IPS DF 6.9 (cell line): ENCODE results near the gene TNNT2.

Source experiments
- DNase-seq: peaks from one replicate; pipeline ENCODE4 v3.0.0-alpha.2; 2013; ENCODE audit warnings: low read depth, low spot score
- H3K27ac ChIP-seq: one replicate; pipeline ENCODE4 v1.5.1; 2013; ENCODE audit warnings: low read length, control low read depth
- H3K27me3 ChIP-seq: 2 replicates; pipeline ENCODE4 v1.6.1; 2013; ENCODE audit warnings: mild to moderate bottlenecking, low read length; ENCODE audit not compliant: control insufficient read depth, insufficient read depth
- H3K36me3 ChIP-seq: 2 replicates; pipeline ENCODE4 v1.6.1; 2013; ENCODE audit warnings: low read length; ENCODE audit not compliant: control insufficient read depth, insufficient read depth
- H3K4me1 ChIP-seq: 2 replicates; pipeline ENCODE4 v1.6.1; 2013; ENCODE audit warnings: low read length; ENCODE audit not compliant: control insufficient read depth, insufficient read depth
- H3K4me3 ChIP-seq: 2 replicates; pipeline ENCODE4 v1.5.1; 2013; ENCODE audit warnings: mild to moderate bottlenecking, low read length
- H3K9me3 ChIP-seq: 2 replicates; pipeline ENCODE4 v1.6.1; 2013; ENCODE audit warnings: low read length, inconsistent platforms; ENCODE audit not compliant: control insufficient read depth, insufficient read depth
- WGBS: extraction: QIAGEN DNeasy Blood & Tissue Kit; methylation state at CpG from one replicate; pipeline ENCODE4 v1.1.7; 2013; ENCODE audit warnings: mixed read lengths, missing lambda C conversion rate; ENCODE audit not compliant: insufficient read length, insufficient coverage; 5-methylcytosine and 5-hydroxymethylcytosine counted together

The TNNT2 gene

DNA sequence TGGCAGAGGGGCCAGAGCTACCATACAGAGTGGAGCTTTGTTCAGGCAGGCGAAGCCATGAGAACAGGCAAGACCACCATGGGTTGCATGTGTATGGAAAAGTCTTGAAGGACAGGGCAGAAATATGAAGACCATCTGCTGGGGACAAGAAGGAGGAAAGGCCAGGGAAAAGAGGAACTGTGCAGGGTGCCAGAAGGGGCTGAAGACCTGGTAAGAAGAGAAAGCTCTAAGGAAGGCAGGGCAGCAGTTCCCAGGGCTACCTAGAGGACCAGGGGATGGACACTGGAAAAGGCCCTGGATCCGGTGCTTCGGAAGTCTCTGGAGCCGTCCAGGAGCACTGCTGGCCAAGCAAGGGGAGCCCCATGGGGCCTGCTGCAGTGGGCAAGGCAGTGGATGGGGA lies 50.8 kb downstream of the TNNT2 start:
- Histone ChIP-seq H3K27me3 (no peaks in the 10 kb centered on the region), H3K9me3 (no peaks in the 10 kb centered on the region), H3K36me3 (no peaks in the 10 kb centered on the region), H3K4me3 (no peak overlapping the region), H3K4me1 (no peaks in the 10 kb centered on the region), H3K27ac (no peak overlapping the region)
- DNase-seq, result no peak
- no CpG with 5 or more reads among the region's 4 CpGs for WGBS

DNA sequence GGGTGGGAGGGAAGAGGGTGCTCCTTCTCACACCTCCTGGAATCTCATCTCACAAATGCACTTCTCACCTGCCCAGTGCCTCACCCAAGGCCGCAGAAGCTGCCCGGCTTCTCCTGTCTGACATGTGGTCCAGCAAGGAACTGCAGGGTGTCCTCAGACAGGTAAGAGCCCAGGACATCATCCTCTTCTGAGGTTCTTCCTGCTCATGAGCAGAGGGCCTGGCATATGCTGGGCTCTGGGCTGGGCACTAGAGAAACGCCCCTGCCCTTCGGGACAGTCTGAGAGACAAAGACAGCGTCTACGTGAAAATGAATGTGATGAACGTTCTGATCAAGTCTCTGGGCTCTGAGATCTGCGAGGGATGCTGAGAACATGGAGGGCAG lies 51.8 kb downstream of the TNNT2 start:
- no peak for DNase-seq
- WGBS, result no CpG with 5 or more reads among the region's 8 CpGs
- Histone ChIP-seq H3K36me3 (no peaks in the 10 kb centered on the region), H3K4me3 (no peak overlapping the region), H3K27me3 (no peaks in the 10 kb centered on the region), H3K27ac (no peak overlapping the region), H3K9me3 (no peaks in the 10 kb centered on the region), H3K4me1 (no peaks in the 10 kb centered on the region)

DNA sequence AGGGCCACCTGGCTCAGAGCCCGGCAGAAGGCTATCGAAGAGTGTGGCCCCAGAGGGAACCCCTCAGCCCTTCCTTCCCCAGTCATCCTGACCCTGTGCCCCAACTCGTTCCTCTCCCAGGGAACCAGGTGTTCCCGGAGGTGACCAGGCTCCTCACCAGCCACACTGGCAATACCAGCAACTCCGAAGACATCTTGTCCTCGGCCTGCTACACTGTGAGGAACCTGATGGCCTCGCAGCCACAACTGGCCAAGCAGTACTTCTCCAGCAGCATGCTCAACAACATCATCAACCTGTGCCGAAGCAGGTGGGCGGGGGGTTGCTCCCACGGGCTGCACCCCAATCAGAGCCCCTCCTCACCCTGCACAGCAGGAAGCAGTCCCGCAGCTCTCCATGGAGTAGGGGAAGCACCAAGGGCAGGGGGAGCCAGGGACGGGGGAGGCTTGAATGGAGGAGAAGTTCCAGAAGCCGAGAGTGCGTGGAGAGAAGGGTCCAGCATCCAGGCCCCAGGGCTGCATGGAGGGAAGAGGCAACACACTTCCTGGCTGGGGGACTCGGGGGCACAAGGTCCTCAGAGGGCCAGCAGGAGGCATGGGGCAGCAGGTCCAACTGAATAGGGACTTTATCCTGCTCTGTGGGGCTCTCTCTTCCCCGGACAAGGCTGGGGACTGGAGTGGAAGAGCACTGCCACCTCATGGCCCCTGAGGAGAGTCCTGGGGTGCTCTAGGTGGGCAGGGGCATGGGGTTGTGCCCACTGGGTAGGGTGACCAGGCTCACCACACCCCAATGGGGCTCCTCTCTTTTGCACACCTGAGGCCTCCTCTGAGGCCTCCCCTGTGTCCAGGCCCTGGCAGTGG lies 52.4 kb downstream of the TNNT2 start:
- Histone ChIP-seq H3K4me1 (no peaks in the 10 kb centered on the region), H3K27ac (no peak overlapping the region)
- WGBS, result no CpG with 5 or more reads among the region's 16 CpGs

DNA sequence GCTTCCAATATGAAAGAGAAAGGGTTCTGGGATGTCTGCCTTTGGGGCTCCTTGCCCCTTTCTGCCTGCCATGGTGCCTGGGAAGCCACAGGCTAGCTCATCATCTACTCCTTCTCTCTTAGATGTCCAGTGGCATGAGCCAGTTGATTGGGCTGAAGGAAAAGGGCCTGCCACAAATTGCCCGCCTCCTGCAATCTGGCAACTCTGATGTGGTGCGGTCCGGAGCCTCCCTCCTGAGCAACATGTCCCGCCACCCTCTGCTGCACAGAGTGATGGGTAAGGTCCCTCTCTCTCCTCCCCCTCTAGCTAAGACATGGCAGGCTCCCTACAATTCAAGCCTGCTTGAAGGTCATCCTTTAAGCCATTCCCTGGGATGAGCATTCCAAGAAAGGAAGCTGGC lies 53.2 kb downstream of the TNNT2 start:
- Histone ChIP-seq H3K36me3 (no peaks in the 10 kb centered on the region), H3K9me3 (no peaks in the 10 kb centered on the region), H3K4me3 (no peak overlapping the region), H3K27ac (no peak overlapping the region), H3K27me3 (no peaks in the 10 kb centered on the region), H3K4me1 (no peaks in the 10 kb centered on the region)
- no CpG with 5 or more reads among the region's 4 CpGs for WGBS
- DNase-seq, result no peak

More for the DNA sequence above, 52.4 kb downstream of the TNNT2 start:
- no peak for DNase-seq
- Histone ChIP-seq H3K27me3 (no peaks in the 10 kb centered on the region), H3K9me3 (no peaks in the 10 kb centered on the region), H3K4me3 (no peak overlapping the region), H3K36me3 (no peaks in the 10 kb centered on the region)

DNA sequence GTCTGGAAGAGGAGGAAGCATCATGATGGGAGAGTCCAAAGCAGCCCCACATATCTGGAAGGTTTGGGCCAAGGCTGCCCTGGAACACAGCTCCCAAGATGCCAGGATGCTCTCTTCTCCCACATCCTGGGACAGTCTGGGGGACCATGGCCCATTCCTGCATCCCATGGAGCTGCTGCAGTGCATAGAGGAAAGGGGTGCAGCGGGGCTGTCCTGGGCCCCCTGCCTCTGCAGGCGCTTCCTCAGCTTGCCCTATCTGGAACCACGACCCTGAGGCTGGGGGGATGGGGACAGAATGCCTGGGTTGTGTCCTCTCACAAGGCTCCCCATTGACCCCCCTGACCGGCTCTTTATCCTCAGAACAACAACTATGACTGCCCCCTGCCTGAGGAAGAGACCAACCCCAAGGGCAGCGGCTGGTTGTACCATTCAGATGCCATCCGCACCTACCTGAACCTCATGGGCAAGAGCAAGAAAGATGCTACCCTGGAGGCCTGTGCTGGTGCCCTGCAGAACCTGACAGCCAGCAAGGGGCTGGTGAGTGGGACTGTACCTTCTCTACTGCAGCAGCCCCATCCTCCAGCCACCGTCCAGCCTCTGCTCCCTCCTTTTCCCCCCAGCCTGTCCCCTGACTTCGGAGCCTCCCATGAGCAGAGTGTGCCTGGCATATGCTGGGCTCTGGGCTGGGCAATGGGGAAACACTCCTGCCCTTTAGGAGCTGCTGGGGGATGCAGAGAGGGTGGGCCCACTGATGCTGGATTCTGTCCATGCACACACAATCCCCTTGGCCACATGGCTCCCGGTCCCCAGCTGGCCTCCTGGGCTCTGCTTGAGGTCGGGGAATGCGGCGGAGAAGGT lies 54.6 kb downstream of the TNNT2 start:
- H3K9me3 ChIP-seq, result no peaks in the 10 kb centered on the region
- WGBS, result no CpG with 5 or more reads among the region's 12 CpGs
- H3K27ac ChIP-seq, result no peak overlapping the region
- H3K27me3 ChIP-seq, result no peaks in the 10 kb centered on the region
- H3K4me1 ChIP-seq, result no peaks in the 10 kb centered on the region
- H3K36me3 ChIP-seq, result no peaks in the 10 kb centered on the region
- no peak for DNase-seq
- no peak overlapping the region for H3K4me3 ChIP-seq

DNA sequence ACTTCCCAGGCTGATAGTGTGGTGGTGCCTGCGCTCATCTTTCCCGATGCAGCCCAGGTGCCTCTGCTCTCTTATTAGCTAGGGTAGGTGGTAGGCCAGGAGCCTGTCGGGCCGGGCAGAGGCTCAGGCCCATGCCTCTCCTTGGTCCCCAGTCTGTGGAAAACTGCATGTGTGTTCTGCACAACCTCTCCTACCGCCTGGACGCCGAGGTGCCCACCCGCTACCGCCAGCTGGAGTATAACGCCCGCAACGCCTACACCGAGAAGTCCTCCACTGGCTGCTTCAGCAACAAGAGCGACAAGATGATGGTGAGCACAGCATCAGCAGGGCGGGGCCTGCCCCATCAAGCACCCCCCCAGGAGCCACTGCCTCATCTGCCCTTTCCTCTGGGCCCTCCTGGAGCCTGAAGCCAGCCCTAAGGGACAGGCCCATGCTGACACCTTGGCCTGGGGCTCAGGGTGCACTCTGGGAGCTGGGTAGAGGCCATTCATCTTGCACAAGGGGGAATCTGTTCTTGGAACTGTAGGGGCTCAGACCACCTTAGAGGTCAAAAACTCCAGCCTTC lies 55.6 kb downstream of the TNNT2 start:
- no peak for DNase-seq
- WGBS, result no CpG with 5 or more reads among the region's 15 CpGs
- Histone ChIP-seq H3K27ac (no peak overlapping the region), H3K27me3 (no peaks in the 10 kb centered on the region), H3K9me3 (no peaks in the 10 kb centered on the region), H3K36me3 (no peaks in the 10 kb centered on the region), H3K4me3 (no peak overlapping the region), H3K4me1 (no peaks in the 10 kb centered on the region)

DNA sequence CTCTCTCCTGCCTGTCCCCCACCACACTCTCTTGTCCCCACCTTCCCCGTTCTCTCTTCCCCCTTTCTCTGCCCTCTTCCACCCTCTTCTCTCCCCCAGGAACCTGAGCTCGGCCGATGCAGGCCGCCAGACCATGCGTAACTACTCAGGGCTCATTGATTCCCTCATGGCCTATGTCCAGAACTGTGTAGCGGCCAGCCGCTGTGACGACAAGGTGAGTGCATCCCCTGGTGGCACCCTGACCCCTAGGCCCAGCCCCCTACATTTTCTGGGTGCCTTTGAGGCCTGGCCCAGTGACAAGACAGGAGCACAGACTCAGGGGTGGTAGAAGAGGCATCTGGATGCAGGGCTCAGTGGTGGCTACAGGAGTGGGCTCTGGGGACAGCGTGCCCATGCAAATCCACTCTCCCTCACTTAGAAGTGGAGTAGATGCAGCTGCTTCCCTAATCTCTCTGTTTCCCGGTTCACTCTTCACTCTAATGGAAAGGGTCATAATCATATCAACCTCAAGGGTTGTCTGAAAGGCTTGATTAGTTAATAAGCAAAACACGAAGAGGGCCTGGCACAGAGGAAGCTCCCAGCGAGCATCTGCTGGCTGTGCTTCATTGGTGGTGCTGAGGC lies 57.2 kb downstream of the TNNT2 start:
- WGBS, result no CpG with 5 or more reads among the region's 12 CpGs
- Histone ChIP-seq H3K27me3 (no peaks in the 10 kb centered on the region), H3K4me1 (no peaks in the 10 kb centered on the region), H3K4me3 (no peak overlapping the region), H3K9me3 (no peaks in the 10 kb centered on the region), H3K27ac (no peak overlapping the region), H3K36me3 (no peaks in the 10 kb centered on the region)
- DNase-seq, result no peak

DNA sequence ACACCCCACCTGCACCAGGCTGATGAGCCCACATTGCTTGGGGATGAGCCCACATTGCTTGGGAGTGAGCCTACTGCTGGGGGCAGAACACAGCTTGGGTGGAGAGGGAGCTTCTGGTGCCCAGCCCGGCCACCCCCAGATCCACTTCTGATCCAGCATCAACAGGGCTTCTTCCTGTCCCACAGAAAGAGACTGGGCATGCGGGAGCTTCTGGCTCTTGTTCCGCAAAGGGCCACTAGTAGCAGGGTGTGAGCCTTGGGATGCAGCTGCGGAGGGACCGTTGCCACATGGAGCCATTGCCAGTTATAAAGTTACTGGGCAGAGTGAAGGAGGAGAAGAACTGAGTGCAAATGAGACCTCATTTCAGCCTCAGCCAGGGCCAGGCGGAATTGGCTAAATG lies 57.8 kb downstream of the TNNT2 start:
- H3K4me1 ChIP-seq, result no peaks in the 10 kb centered on the region
- no peaks in the 10 kb centered on the region for H3K36me3 ChIP-seq
- no peaks in the 10 kb centered on the region for H3K27me3 ChIP-seq
- WGBS, result no CpG with 5 or more reads among the region's 6 CpGs
- H3K9me3 ChIP-seq, result no peaks in the 10 kb centered on the region
- no peak for DNase-seq
- no peak overlapping the region for H3K27ac ChIP-seq
- H3K4me3 ChIP-seq, result no peak overlapping the region

DNA sequence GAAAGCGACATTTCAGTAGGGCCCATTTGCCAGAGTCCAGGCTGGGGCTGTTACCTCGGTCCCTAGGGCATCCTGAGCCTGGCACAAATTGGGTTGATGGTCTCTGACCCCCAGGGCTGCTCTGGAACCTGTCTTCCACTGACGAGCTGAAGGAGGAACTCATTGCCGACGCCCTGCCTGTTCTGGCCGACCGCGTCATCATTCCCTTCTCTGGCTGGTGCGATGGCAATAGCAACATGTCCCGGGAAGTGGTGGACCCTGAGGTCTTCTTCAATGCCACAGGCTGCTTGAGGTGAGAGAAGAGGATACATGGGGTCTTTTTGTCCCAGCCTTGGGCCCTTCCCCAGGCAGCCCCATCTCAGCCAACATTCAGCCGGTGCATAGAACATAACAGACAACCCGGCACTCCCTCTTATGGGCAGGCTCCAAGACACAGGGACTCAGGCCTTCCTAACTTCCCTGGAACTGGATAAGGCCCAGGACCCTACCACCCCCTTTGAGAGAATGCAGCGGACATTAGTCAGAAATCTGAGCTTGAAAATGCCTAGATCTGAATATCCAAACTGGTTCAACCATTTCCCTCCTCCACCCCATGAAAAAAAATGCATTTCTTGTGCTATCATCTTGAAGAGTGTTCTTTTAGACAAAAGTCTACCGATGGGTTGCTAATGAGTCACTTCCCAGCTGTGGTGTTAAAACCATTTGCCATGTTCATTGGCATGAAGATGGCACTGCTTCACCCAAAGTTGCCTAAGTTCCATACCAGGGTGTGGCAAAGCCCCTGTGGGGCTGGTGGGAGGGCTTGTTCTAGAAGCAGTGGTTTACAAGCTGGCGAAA lies 58.8 kb downstream of the TNNT2 start:
- H3K27ac ChIP-seq, result no peak overlapping the region
- H3K4me3 ChIP-seq, result no peak overlapping the region
- no peaks in the 10 kb centered on the region for H3K9me3 ChIP-seq
- H3K4me1 ChIP-seq, result no peaks in the 10 kb centered on the region
- no peak for DNase-seq
- H3K27me3 ChIP-seq, result no peaks in the 10 kb centered on the region
- no peaks in the 10 kb centered on the region for H3K36me3 ChIP-seq
- WGBS, result no CpG with 5 or more reads among the region's 15 CpGs
